ENCODE data around the gene PAPLN. TPM values are rescaled to one million over a fixed set of nuclear protein-coding genes. Genes with fewer than 3 reads are reported as not detected.

Gene PAPLN
- total RNA-seq, 2 donors from 2014 or later = 5.1 to 6.7 TPM

GRCh38 chr14:73216030-73216429, 21.3 kb upstream of the PAPLN start:
- Histone ChIP-seq H3K9me3 (no peaks in the 10 kb centered on the region), H3K4me1 (no peaks in the 10 kb centered on the region), H3K27me3 (no peaks in the 10 kb centered on the region), H3K27ac (no peak overlapping the region), H3K4me3 (no peak overlapping the region), H3K36me3 (peaks cover 57% of the 10 kb centered on the region)
- TF ChIP-seq, protein P1, sequence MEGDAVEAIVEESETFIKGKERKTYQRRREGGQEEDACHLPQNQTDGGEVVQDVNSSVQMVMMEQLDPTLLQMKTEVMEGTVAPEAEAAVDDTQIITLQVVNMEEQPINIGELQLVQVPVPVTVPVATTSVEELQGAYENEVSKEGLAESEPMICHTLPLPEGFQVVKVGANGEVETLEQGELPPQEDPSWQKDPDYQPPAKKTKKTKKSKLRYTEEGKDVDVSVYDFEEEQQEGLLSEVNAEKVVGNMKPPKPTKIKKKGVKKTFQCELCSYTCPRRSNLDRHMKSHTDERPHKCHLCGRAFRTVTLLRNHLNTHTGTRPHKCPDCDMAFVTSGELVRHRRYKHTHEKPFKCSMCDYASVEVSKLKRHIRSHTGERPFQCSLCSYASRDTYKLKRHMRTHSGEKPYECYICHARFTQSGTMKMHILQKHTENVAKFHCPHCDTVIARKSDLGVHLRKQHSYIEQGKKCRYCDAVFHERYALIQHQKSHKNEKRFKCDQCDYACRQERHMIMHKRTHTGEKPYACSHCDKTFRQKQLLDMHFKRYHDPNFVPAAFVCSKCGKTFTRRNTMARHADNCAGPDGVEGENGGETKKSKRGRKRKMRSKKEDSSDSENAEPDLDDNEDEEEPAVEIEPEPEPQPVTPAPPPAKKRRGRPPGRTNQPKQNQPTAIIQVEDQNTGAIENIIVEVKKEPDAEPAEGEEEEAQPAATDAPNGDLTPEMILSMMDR (IDR thresholded peaks at IDR 0.05) = no peak
- no peak for DNase-seq (ENCODE audit: low spot score)

GRCh38 chr14:73217411-73217810, 19.9 kb upstream of the PAPLN start:
- Histone ChIP-seq H3K27ac (no peak overlapping the region), H3K36me3 (peaks cover 56% of the 10 kb centered on the region), H3K4me1 (no peaks in the 10 kb centered on the region), H3K4me3 (no peak overlapping the region), H3K27me3 (no peaks in the 10 kb centered on the region), H3K9me3 (no peaks in the 10 kb centered on the region)
- no peak for DNase-seq (ENCODE audit: low spot score)
- TF ChIP-seq, protein P1 (IDR thresholded peaks at IDR 0.05) = no peak

DNA sequence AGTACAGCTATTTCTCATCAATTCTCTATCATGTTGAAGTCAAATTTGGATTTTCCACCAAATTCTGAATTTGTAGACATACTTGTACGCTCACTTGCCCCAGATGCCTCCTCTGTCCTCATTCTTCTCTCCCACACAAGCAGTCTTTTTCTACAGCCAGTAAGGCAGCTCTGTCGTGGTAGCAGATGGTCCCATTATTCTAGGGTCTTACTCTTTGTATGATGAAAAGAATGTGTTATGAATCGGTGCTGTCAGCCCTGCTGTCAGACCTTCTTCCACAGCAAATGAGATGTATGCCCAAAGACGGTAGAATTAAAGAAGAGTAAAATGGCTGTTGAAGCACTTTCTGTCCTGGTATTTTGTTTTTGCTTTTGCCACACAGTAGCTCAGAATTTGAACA, 17.2 kb upstream of the PAPLN start:
- Histone ChIP-seq H3K36me3 (peaks cover 40% of the 10 kb centered on the region), H3K9me3 (no peaks in the 10 kb centered on the region)

GRCh38 chr14:73220634-73221033, 16.7 kb upstream of the PAPLN start:
- TF ChIP-seq, protein P1 (IDR thresholded peaks at IDR 0.05) = no peak
- Histone ChIP-seq H3K36me3 (peaks cover 40% of the 10 kb centered on the region), H3K4me3 (no peak overlapping the region)

More for the DNA sequence above, 17.2 kb upstream of the PAPLN start:
- TF ChIP-seq, protein P1 (IDR thresholded peaks at IDR 0.05) = no peak
- DNase-seq (ENCODE audit: low spot score) = no peak
- peaks cover 0 to 7% of the 10 kb centered on the region in 2 donors for H3K4me1 ChIP-seq
- no peak overlapping the region for H3K27ac ChIP-seq
- H3K27me3 ChIP-seq = no peaks in the 10 kb centered on the region
- H3K4me3 ChIP-seq = no peak overlapping the region

GRCh38 chr14:73221945-73222344, 15.4 kb upstream of the PAPLN start:
- Histone ChIP-seq H3K9me3 (no peaks in the 10 kb centered on the region), H3K27me3 (no peaks in the 10 kb centered on the region), H3K36me3 (peaks cover 35% of the 10 kb centered on the region), H3K27ac (no peak overlapping the region), H3K4me1 (peaks cover 0 to 7% of the 10 kb centered on the region in 2 donors), H3K4me3 (no peak overlapping the region)
- no peak for DNase-seq (ENCODE audit: low spot score)
- TF ChIP-seq, protein P1 (IDR thresholded peaks at IDR 0.05) = no peak

More at GRCh38 chr14:73220634-73221033, 16.7 kb upstream of the PAPLN start:
- Histone ChIP-seq H3K27me3 (no peaks in the 10 kb centered on the region), H3K27ac (no peak overlapping the region), H3K4me1 (peaks cover 0 to 7% of the 10 kb centered on the region in 2 donors), H3K9me3 (no peaks in the 10 kb centered on the region)
- no peak for DNase-seq (ENCODE audit: low spot score)

DNA sequence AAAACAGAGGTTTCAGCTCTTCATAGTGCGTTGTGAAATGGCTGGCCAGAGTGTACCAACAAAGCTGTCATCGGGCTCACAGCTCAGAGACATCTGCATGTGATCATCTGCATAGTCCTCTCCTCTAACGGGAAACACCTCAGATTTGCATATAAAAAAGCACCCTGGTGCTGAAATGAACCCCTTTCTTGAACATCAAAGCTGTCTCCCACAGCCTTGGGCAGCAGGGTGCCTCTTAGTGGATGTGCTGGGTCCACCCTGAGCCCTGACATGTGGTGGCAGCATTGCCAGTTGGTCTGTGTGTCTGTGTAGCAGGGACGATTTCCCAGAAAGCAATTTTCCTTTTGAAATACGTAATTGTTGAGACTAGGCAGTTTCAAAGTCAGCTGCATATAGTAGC, 14.3 kb upstream of the PAPLN start:
- no peak overlapping the region for H3K4me3 ChIP-seq
- H3K27ac ChIP-seq = peak overlapping the region in 1 of 2 donors; percentile 17
- no peak for DNase-seq (ENCODE audit: low spot score)

More for the DNA sequence above, 14.3 kb upstream of the PAPLN start:
- TF ChIP-seq, protein P1 (IDR thresholded peaks at IDR 0.05) = no peak
- no peaks in the 10 kb centered on the region for H3K9me3 ChIP-seq
- H3K27me3 ChIP-seq = no peaks in the 10 kb centered on the region
- peaks cover 24% of the 10 kb centered on the region for H3K36me3 ChIP-seq
- peaks cover 0 to 11% of the 10 kb centered on the region in 2 donors for H3K4me1 ChIP-seq
